ENCODE measurements around the gene NEMP1. TPM values are rescaled to one million over a fixed set of nuclear protein-coding genes. Genes with fewer than 3 reads are reported as not detected.
"Not testable (repeated sequence)": the region's sequence is repeated elsewhere in the genome, so short reads cannot be mapped to it uniquely, and the experiment has no call there.

Gene NEMP1
- total RNA-seq, 4 donors from 2014 or later = 4.0 to 66.7 (median 5.2) TPM

- peaks cover 0 to 14% (median 3%) of the 10 kb centered on the region in 4 donors for H3K4me1 ChIP-seq
- H3K9me3 ChIP-seq = no peaks in the 10 kb centered on the region
- H3K4me3 ChIP-seq = no peak overlapping the region
- 73 to 89% methylated on average over 1 to 6 of the region's 6 CpGs for WGBS, 2 donors (ENCODE audit: low coverage in 1 of 2)
- no peak for TF ChIP-seq CTCF (IDR thresholded peaks at IDR 0.05)
- TF ChIP-seq POLR2A (IDR thresholded peaks at IDR 0.05) = no peak
- TF ChIP-seq EP300 (IDR thresholded peaks at IDR 0.05; ENCODE audit: low read depth) = no peak
- no peak for TF ChIP-seq POLR2AphosphoS5 (IDR thresholded peaks at IDR 0.05)
- no peak for DNase-seq
- peaks cover 0 to 27% (median 0%) of the 10 kb centered on the region in 4 donors for H3K36me3 ChIP-seq
- in situ Hi-C loops (cut with MboI; ENCODE audit: low pct_ligation_motif_present in 1 of 4, low pct_unique_long_range_greater_than_20kb in 1 of 4, low sequenced_read_pairs in 3 of 4) (loop anchor here in 1 of 4 donors (10.0 kb wide), 1 partner anchor 52 kb away; the partner anchor contains the start of gene ZBTB39), intact Hi-C loops (cut with DNase I; ENCODE audit: low total_unique reads) (no loop called here)
- H3K27ac ChIP-seq = peak overlapping the region; percentile 46 to 65 (median 53)
- no peaks in the 10 kb centered on the region for H3K27me3 ChIP-seq
These were observed 21.4 kb downstream of the NEMP1 start for GRCh38 chr12:57057067-57057751.

- 51 to 55% methylated on average over 2 to 3 of the region's 3 CpGs for WGBS, 2 donors (ENCODE audit: low coverage in 1 of 2)
- Histone ChIP-seq H3K4me3 (no peak overlapping the region), H3K27ac (peak overlapping the region; percentile 46 to 65 (median 53)), H3K4me1 (peaks cover 2 to 17% (median 4%) of the 10 kb centered on the region in 4 donors), H3K27me3 (no peaks in the 10 kb centered on the region), H3K36me3 (peaks cover 0 to 27% (median 0%) of the 10 kb centered on the region in 4 donors), H3K9me3 (no peaks in the 10 kb centered on the region)
- in situ Hi-C loops (cut with MboI; ENCODE audit: low pct_ligation_motif_present in 1 of 4, low pct_unique_long_range_greater_than_20kb in 1 of 4, low sequenced_read_pairs in 3 of 4) = loop anchor here in 1 of 4 donors (10.0 kb wide), 1 partner anchor 51 kb away; the partner anchor contains the start of gene ZBTB39
- intact Hi-C loops (cut with DNase I; ENCODE audit: low total_unique reads) = no loop called here
- no peak for TF ChIP-seq EP300 (IDR thresholded peaks at IDR 0.05; ENCODE audit: low read depth)
- TF ChIP-seq CTCF (IDR thresholded peaks at IDR 0.05) = no peak
- no peak for TF ChIP-seq POLR2A (IDR thresholded peaks at IDR 0.05)
- TF ChIP-seq POLR2AphosphoS5 (IDR thresholded peaks at IDR 0.05) = no peak
- no peak for DNase-seq
These were observed 22.8 kb downstream of the NEMP1 start for GRCh38 chr12:57055824-57056223.

GRCh38 chr12:57053901-57054300 lies 24.7 kb downstream of the NEMP1 start:
- peaks cover 0 to 10% (median 0%) of the 10 kb centered on the region in 4 donors for H3K36me3 ChIP-seq
- H3K4me3 ChIP-seq; DNase-seq; H3K27me3 ChIP-seq; H3K27ac ChIP-seq; intact Hi-C loops (cut with DNase I; ENCODE audit: low total_unique reads); H3K9me3 ChIP-seq: not testable (repeated sequence)
- H3K4me1 ChIP-seq = peaks cover 5 to 25% (median 9%) of the 10 kb centered on the region in 4 donors
- 98 to 100% methylated on average over 3 to 4 of the region's 4 CpGs for WGBS, 2 donors (ENCODE audit: low coverage in 1 of 2)
- in situ Hi-C loops (cut with MboI; ENCODE audit: low pct_ligation_motif_present in 1 of 4, low pct_unique_long_range_greater_than_20kb in 1 of 4, low sequenced_read_pairs in 3 of 4) = loop anchor here in 1 of 4 donors (10.0 kb wide), 1 partner anchor 49 kb away; the partner anchor contains the start of gene ZBTB39

- H3K36me3 ChIP-seq; H3K27ac ChIP-seq; H3K27me3 ChIP-seq; H3K9me3 ChIP-seq; intact Hi-C loops (cut with DNase I; ENCODE audit: low total_unique reads); H3K4me3 ChIP-seq; DNase-seq: not testable (repeated sequence)
- in situ Hi-C loops (cut with MboI; ENCODE audit: low pct_ligation_motif_present in 1 of 4, low pct_unique_long_range_greater_than_20kb in 1 of 4, low sequenced_read_pairs in 3 of 4) = loop anchor here in 1 of 4 donors (10.0 kb wide), 1 partner anchor 48 kb away; the partner anchor contains the start of gene ZBTB39
- peaks cover 6 to 29% (median 13%) of the 10 kb centered on the region in 4 donors for H3K4me1 ChIP-seq
- 80 to 99% methylated on average over 1 to 4 of the region's 4 CpGs for WGBS, 2 donors (ENCODE audit: low coverage in 1 of 2)
These were observed 25.4 kb downstream of the NEMP1 start for GRCh38 chr12:57053146-57053545.

- no peaks in the 10 kb centered on the region for H3K9me3 ChIP-seq
- H3K36me3 ChIP-seq = no peaks in the 10 kb centered on the region
- H3K4me1 ChIP-seq = peaks cover 10 to 34% (median 26%) of the 10 kb centered on the region in 4 donors
- in situ Hi-C loops (cut with MboI; ENCODE audit: low pct_ligation_motif_present in 1 of 4, low pct_unique_long_range_greater_than_20kb in 1 of 4, low sequenced_read_pairs in 3 of 4) (loop anchor here in 1 of 4 donors (10.0 kb wide), 1 partner anchor 46 kb away; the partner anchor contains the start of gene ZBTB39), intact Hi-C loops (cut with DNase I; ENCODE audit: low total_unique reads) (no loop called here)
- no peaks in the 10 kb centered on the region for H3K27me3 ChIP-seq
- no peak overlapping the region for H3K4me3 ChIP-seq
- WGBS, 2 donors (ENCODE audit: low coverage in 1 of 2) = 40 to 83% methylated on average over 1 of the region's 1 CpG
- TF ChIP-seq POLR2A (IDR thresholded peaks at IDR 0.05) (no peak), EP300 (IDR thresholded peaks at IDR 0.05; ENCODE audit: low read depth) (no peak), CTCF (IDR thresholded peaks at IDR 0.05) (no peak), POLR2AphosphoS5 (IDR thresholded peaks at IDR 0.05) (no peak)
- no peak for DNase-seq
- H3K27ac ChIP-seq = peak overlapping the region in 2 of 4 donors; percentile 78 to 80
These were observed 27.6 kb downstream of the NEMP1 start for GRCh38 chr12:57051011-57051410.

Measured in transverse colon (tissue), 4 donors.